Gastroesophageal sphincter (tissue), 3 donors: ENCODE results near the gene CALML3.

Experiments used
- CTCF ChIP-seq, 4 experiments: fragments of 200-600 bp in 2 of 4; fragments of 450-650 bp in 2 of 4; sonication (generic) in 1 of 4; IDR thresholded peaks; one replicate each; pipeline ENCODE4 v1.5.1; 2017 to 2019; ENCODE audit warnings: antibody characterized with exemption in 4 of 4, mild to moderate bottlenecking in 2 of 4, moderate library complexity in 2 of 4
- EP300 ChIP-seq: sonication (generic); formaldehyde crosslinking; IDR thresholded peaks from one replicate; pipeline ENCODE4 v1.6.1; 2017; ENCODE audit warnings: antibody characterized with exemption, mild to moderate bottlenecking
- POLR2A ChIP-seq, 2 donors: fragments of 450-650 bp; IDR thresholded peaks; one replicate each; pipeline ENCODE4 v1.6.1; 2017; ENCODE audit warnings: antibody characterized with exemption in 2 of 2, mild to moderate bottlenecking in 2 of 2, moderate library complexity in 1 of 2
- POLR2AphosphoS5 ChIP-seq: sonication (generic); formaldehyde crosslinking; IDR thresholded peaks from one replicate; pipeline ENCODE4 v1.6.1; 2017; ENCODE audit warnings: antibody characterized with exemption

- TF ChIP-seq CTCF (IDR thresholded peaks at IDR 0.05) (no peak), POLR2A (IDR thresholded peaks at IDR 0.05) (no peak), POLR2AphosphoS5 (no peak), EP300 (no peak)
These were observed 17.3 kb downstream of the CALML3 start for GRCh38 chr10:5542100-5542499.
